Astrocyte (in vitro differentiated cells and primary cell): Measurements from ENCODE around the gene TMTC1.

ENCODE experiments used
- EZH2 ChIP-seq: IDR thresholded peaks from 2 replicates; pipeline ENCODE4 v1.6.1; 2012; ENCODE audit warnings: mild to moderate bottlenecking, low read length, inconsistent platforms; ENCODE audit not compliant: insufficient read depth
- TF ChIP-seq, protein P1 (sequence below): IDR thresholded peaks from 2 replicates; pipeline ENCODE4 v1.5.1; 2011; ENCODE audit warnings: low read depth, mild to moderate bottlenecking, inconsistent platforms, low read length, moderate library complexity; ENCODE audit not compliant: insufficient read depth

DNA sequence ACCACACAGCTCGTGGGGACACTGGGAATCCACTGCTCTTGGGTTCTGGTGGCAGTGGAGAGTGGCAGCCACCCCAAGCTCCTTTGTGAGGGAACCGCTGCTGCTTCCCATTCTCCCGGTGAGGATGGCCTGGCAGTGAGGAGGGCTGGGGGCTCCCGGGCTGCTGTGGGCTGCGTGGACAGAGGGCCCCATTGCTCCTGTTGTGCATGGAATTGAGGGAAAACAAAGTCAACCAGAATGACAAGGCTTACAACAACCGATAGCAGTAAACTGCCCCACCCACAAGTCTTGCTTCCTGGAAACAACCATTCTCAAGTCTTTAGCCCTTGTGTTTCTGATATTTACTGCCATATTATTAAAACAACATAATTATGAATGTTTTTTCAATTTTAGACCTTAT is 32.1 kb downstream of the TMTC1 start:
- TF ChIP-seq, protein P1, sequence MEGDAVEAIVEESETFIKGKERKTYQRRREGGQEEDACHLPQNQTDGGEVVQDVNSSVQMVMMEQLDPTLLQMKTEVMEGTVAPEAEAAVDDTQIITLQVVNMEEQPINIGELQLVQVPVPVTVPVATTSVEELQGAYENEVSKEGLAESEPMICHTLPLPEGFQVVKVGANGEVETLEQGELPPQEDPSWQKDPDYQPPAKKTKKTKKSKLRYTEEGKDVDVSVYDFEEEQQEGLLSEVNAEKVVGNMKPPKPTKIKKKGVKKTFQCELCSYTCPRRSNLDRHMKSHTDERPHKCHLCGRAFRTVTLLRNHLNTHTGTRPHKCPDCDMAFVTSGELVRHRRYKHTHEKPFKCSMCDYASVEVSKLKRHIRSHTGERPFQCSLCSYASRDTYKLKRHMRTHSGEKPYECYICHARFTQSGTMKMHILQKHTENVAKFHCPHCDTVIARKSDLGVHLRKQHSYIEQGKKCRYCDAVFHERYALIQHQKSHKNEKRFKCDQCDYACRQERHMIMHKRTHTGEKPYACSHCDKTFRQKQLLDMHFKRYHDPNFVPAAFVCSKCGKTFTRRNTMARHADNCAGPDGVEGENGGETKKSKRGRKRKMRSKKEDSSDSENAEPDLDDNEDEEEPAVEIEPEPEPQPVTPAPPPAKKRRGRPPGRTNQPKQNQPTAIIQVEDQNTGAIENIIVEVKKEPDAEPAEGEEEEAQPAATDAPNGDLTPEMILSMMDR, result no peak
- no peak for TF ChIP-seq EZH2
